ENCODE measurements around the gene HHAT. TPM values are rescaled to one million over a fixed set of nuclear protein-coding genes. Genes with fewer than 3 reads are reported as not detected.

The HHAT gene
- total and polyA plus RNA-seq, 2 of the 4 experiments (the other 2 are of a cell fraction): 1.7 to 2.5 TPM

- no peak overlapping the region for H3K4ac ChIP-seq (ENCODE audit: low read depth, low read length)
- no peaks in the 10 kb centered on the region for H3K36me3 ChIP-seq (ENCODE audit: control insufficient read depth, insufficient read depth, low read length)
- TF ChIP-seq NFE2L2 (IDR thresholded peaks at IDR 0.05; ENCODE audit: low read depth, low read length): no peak
- no peak for TF ChIP-seq RAD21 (IDR thresholded peaks at IDR 0.05; ENCODE audit: low read length)
- no peak for TF ChIP-seq CTCF (conservative IDR thresholded peaks at IDR 0.05; ENCODE audit: low read depth, low read length)
- no peak for TF ChIP-seq ELK1 (IDR thresholded peaks at IDR 0.05; ENCODE audit: borderline replicate concordance, low read depth, low read length)
- no peak for TF ChIP-seq BHLHE40 (IDR thresholded peaks at IDR 0.05; ENCODE audit: low read depth, low read length)
- TF ChIP-seq RCOR1 (IDR thresholded peaks at IDR 0.05; ENCODE audit: insufficient replicate concordance, low read length): no peak
- TF ChIP-seq CEBPB (IDR thresholded peaks at IDR 0.05; ENCODE audit: low read depth, low read length): no peak
- no peak for TF ChIP-seq RFX5 (IDR thresholded peaks at IDR 0.05; ENCODE audit: low read depth, low read length)
- no peak for TF ChIP-seq FOS (IDR thresholded peaks at IDR 0.05; ENCODE audit: low read depth, low read length)
- no peak for TF ChIP-seq POLR2A (IDR thresholded peaks at IDR 0.05; ENCODE audit: low read depth, low read length)
- TF ChIP-seq MXI1 (IDR thresholded peaks at IDR 0.05; ENCODE audit: borderline replicate concordance, low read depth, low read length): no peak
- TF ChIP-seq MAZ (IDR thresholded peaks at IDR 0.05; ENCODE audit: borderline replicate concordance, low read depth, low read length): no peak
- TF ChIP-seq MAFK (IDR thresholded peaks at IDR 0.05; ENCODE audit: low read depth, low read length): no peak
- no peak for TF ChIP-seq SMC3 (IDR thresholded peaks at IDR 0.05; ENCODE audit: low read depth, low read length)
- no peak for TF ChIP-seq CHD1 (IDR thresholded peaks at IDR 0.05; ENCODE audit: low read depth, low read length)
- no peak for TF ChIP-seq USF2 (IDR thresholded peaks at IDR 0.05; ENCODE audit: low read depth, low read length)
- H2AFZ ChIP-seq (replicated peaks; ENCODE audit: low read length, poor library complexity): no peak overlapping the region
- H3K14ac ChIP-seq (replicated peaks; ENCODE audit: low read depth, low read length): no peak overlapping the region
- H3K27me3 ChIP-seq (ENCODE audit: control insufficient read depth, insufficient read depth, low read length): no peaks in the 10 kb centered on the region; the same call in 1 of the 2 replicates
- ATAC-seq (ENCODE audit: low read depth) (no peak), DNase-seq (no peak)
- intact Hi-C loops (cut with micrococcal nuclease): no loop called here
- no peak overlapping the region for H4K8ac ChIP-seq (ENCODE audit: low read depth in 2 of 2, low read length in 2 of 2)
- BruUV-seq (replicated peaks): no TSS peak
- H3K79me1 ChIP-seq (ENCODE audit: low read depth in 1 of 2, low read length in 2 of 2): no peaks in the 10 kb centered on the region
- H3K27ac ChIP-seq (ENCODE audit: insufficient read depth, low read length): no peak overlapping the region
- 90% methylated on average over 3 of the region's 5 CpGs; no CpG with 5 or more reads in 1 of the 2 experiments for WGBS, 2 experiments (ENCODE audit: extremely low coverage in 2 of 2, insufficient read length in 1 of 2)
- H3K9me3 ChIP-seq (ENCODE audit: control insufficient read depth, insufficient read depth, low read length): no peaks in the 10 kb centered on the region
- no peak overlapping the region for H3K23ac ChIP-seq (ENCODE audit: low read depth, low read length)
- no peak overlapping the region for H4K91ac ChIP-seq (ENCODE audit: insufficient read depth, low read depth, low read length)
- H3K4me1 ChIP-seq (ENCODE audit: control insufficient read depth, insufficient read depth, low read length): no peaks in the 10 kb centered on the region
- H3K9me1 ChIP-seq (ENCODE audit: insufficient read depth, low read length): no peaks in the 10 kb centered on the region
- no peak overlapping the region for H2BK120ac ChIP-seq (ENCODE audit: low read depth, low read length)
- H2AK5ac ChIP-seq (ENCODE audit: low read depth, low read length): no peak overlapping the region
- no peak overlapping the region for H3K56ac ChIP-seq (ENCODE audit: extremely low read depth, insufficient read depth, low read length)
- H2BK15ac ChIP-seq (ENCODE audit: low read depth, low read length): no peak overlapping the region
- H4K20me1 ChIP-seq (ENCODE audit: insufficient read depth, low read length): no peaks in the 10 kb centered on the region
- H2AK9ac ChIP-seq (replicated peaks; ENCODE audit: low read depth, low read length, poor library complexity): no peak overlapping the region
- H3K18ac ChIP-seq (ENCODE audit: low read depth, low read length): no peak overlapping the region
- dilution Hi-C loops (cut with HindIII; ENCODE audit: low sequenced_read_pairs, unreplicated experiment): no loop called here
- no peak overlapping the region for H3K9ac ChIP-seq (ENCODE audit: low read depth, low read length)
- no peak overlapping the region for H4K5ac ChIP-seq (ENCODE audit: low read depth, low read length)
- no peak overlapping the region for H2BK20ac ChIP-seq (ENCODE audit: low read depth, low read length)
- no peak overlapping the region for H3K4me2 ChIP-seq (ENCODE audit: low read depth, low read length)
- no peak overlapping the region for H3K4me3 ChIP-seq (ENCODE audit: insufficient read depth, low read depth, low read length)
- POLR2A ChIA-PET (ENCODE audit: unreplicated experiment): no interaction called here
- CTCF ChIA-PET: no interaction called here
- H2BK5ac ChIP-seq (ENCODE audit: low read depth, low read length, poor library complexity, severe bottlenecking): no peak overlapping the region
- in situ Hi-C loops (cut with MboI; ENCODE audit: low sequenced_read_pairs): no loop called here
Observed at GRCh38 chr1:210551899-210552298, 223.2 kb downstream of the HHAT start.
